ENCODE results near the gene HFE. TPM values are rescaled to one million over a fixed set of nuclear protein-coding genes. Genes with fewer than 3 reads are reported as not detected.

HFE gene
- total and polyA plus RNA-seq, 2 of the 13 experiments (the other 11 are each of a cell fraction or from before 2014, with no cell fraction given): 3.7 to 6.3 TPM

- 0 out of 2 replicates have a peak, but pooled peaks have one; percentile 10 for TF ChIP-seq ZBTB8A (CRISPR knock-in tag; IDR thresholded peaks at IDR 0.05; ENCODE audit: borderline replicate concordance, low read depth)
- TF ChIP-seq PAXIP1 (CRISPR knock-in tag; conservative IDR thresholded peaks at IDR 0.05): no peak
- TF ChIP-seq ZSCAN31 (CRISPR knock-in tag; IDR thresholded peaks at IDR 0.05; ENCODE audit: low read depth): 0 out of 2 replicates have a peak, but pooled peaks have one; percentile 87
- no peak for TF ChIP-seq ZNF792 (CRISPR knock-in tag; IDR thresholded peaks at IDR 0.05)
- peak; percentile 70; the same call in 1 of the 2 replicates for TF ChIP-seq ZNF501 (CRISPR knock-in tag; IDR thresholded peaks at IDR 0.05)
- no peak for TF ChIP-seq ETV5 (CRISPR knock-in tag; IDR thresholded peaks at IDR 0.05; ENCODE audit: borderline replicate concordance)
- TF ChIP-seq CEBPG (CRISPR knock-in tag; IDR thresholded peaks at IDR 0.05): no peak; the same call in 1 of the 2 replicates
- TF ChIP-seq PBX3 (CRISPR knock-in tag; IDR thresholded peaks at IDR 0.05; ENCODE audit: borderline replicate concordance): peak; percentile 87; the same call in 1 of the 2 replicates
- peak; percentile 92 for TF ChIP-seq ZC3H13 (CRISPR knock-in tag; IDR thresholded peaks at IDR 0.05)
- 0 out of 2 replicates have a peak, but pooled peaks have one; percentile 5 for TF ChIP-seq ZNF782 (CRISPR knock-in tag; IDR thresholded peaks at IDR 0.05; ENCODE audit: borderline replicate concordance)
- TF ChIP-seq ZNF784 (CRISPR knock-in tag; IDR thresholded peaks at IDR 0.05; ENCODE audit: borderline replicate concordance): peak; percentile 87; the same call in 1 of the 2 replicates
- TF ChIP-seq RERE (CRISPR knock-in tag; IDR thresholded peaks at IDR 0.05; ENCODE audit: low read depth): no peak
- peak; percentile 59; the same call in 1 of the 2 replicates for TF ChIP-seq ZNF33A (CRISPR knock-in tag; IDR thresholded peaks at IDR 0.05; ENCODE audit: borderline replicate concordance)
- TF ChIP-seq ZNF639 (CRISPR knock-in tag; conservative IDR thresholded peaks at IDR 0.05): 0 out of 2 replicates have a peak, but pooled peaks have one; percentile 28
- no peak for TF ChIP-seq PCBP2 (optimal IDR thresholded peaks at IDR 0.05; ENCODE audit: low read depth, low read length, poor library complexity, severe bottlenecking)
These were observed 36.9 kb downstream of the HFE start (continued) for GRCh38 chr6:26123947-26124780.
